ENCODE measurements around the gene LKAAEAR1.

Gene LKAAEAR1

GRCh38 chr20:64038565-64039292, 45.5 kb downstream of the LKAAEAR1 start:
- H3K4me3 ChIP-seq (ENCODE audit: control insufficient read depth, low read depth, low read length), result peak overlapping the region; percentile 27
- no peak for DNase-seq (ENCODE audit: low read depth)
- peak; percentile 55 for TF ChIP-seq CTCF (IDR thresholded peaks at IDR 0.05; ENCODE audit: control insufficient read depth, insufficient read depth, low read depth, low read length, missing control alignments)

GRCh38 chr20:64038224-64038564, 46.0 kb downstream of the LKAAEAR1 start:
- no peak for TF ChIP-seq CTCF (IDR thresholded peaks at IDR 0.05; ENCODE audit: control insufficient read depth, insufficient read depth, low read depth, low read length, missing control alignments)
- no peak for DNase-seq (ENCODE audit: low read depth)
- no peak overlapping the region for H3K4me3 ChIP-seq (ENCODE audit: control insufficient read depth, low read depth, low read length)

GRCh38 chr20:64037498-64038213, 46.5 kb downstream of the LKAAEAR1 start:
- DNase-seq (ENCODE audit: low read depth), result no peak

GRCh38 chr20:64037199-64037497, 47.0 kb downstream of the LKAAEAR1 start:
- no peak overlapping the region for H3K4me3 ChIP-seq (ENCODE audit: control insufficient read depth, low read depth, low read length)

More at GRCh38 chr20:64037498-64038213, 46.5 kb downstream of the LKAAEAR1 start:
- H3K4me3 ChIP-seq (ENCODE audit: control insufficient read depth, low read depth, low read length), result no peak overlapping the region
- TF ChIP-seq CTCF (IDR thresholded peaks at IDR 0.05; ENCODE audit: control insufficient read depth, insufficient read depth, low read depth, low read length, missing control alignments), result no peak

GRCh38 chr20:64036346-64037198, 47.6 kb downstream of the LKAAEAR1 start:
- no peak overlapping the region for H3K4me3 ChIP-seq (ENCODE audit: control insufficient read depth, low read depth, low read length)
- DNase-seq (ENCODE audit: low read depth), result no peak
- no peak for TF ChIP-seq CTCF (IDR thresholded peaks at IDR 0.05; ENCODE audit: control insufficient read depth, insufficient read depth, low read depth, low read length, missing control alignments)

More at GRCh38 chr20:64037199-64037497, 47.0 kb downstream of the LKAAEAR1 start:
- TF ChIP-seq CTCF (IDR thresholded peaks at IDR 0.05; ENCODE audit: control insufficient read depth, insufficient read depth, low read depth, low read length, missing control alignments), result no peak
- no peak for DNase-seq (ENCODE audit: low read depth)

- no peak within 1 kb of the TSS for H3K4me3 ChIP-seq (ENCODE audit: control insufficient read depth, low read depth, low read length)
- no peak for DNase-seq (ENCODE audit: low read depth)
- no peak for TF ChIP-seq CTCF (IDR thresholded peaks at IDR 0.05; ENCODE audit: control insufficient read depth, insufficient read depth, low read depth, low read length, missing control alignments)
Measured at GRCh38 chr20:64035933-64036345, 48.3 kb downstream of the LKAAEAR1 start, which contains the start of gene C20orf204. TSS of gene C20orf204 (plus strand) at chr20:64036182. CDS start at chr20:64036324, 142 bp downstream.
